ENCODE results near the gene EXD3.
A peak's percentile ranks its signal among the peaks of the same experiment; 100 is the strongest.

Gene EXD3

DNA sequence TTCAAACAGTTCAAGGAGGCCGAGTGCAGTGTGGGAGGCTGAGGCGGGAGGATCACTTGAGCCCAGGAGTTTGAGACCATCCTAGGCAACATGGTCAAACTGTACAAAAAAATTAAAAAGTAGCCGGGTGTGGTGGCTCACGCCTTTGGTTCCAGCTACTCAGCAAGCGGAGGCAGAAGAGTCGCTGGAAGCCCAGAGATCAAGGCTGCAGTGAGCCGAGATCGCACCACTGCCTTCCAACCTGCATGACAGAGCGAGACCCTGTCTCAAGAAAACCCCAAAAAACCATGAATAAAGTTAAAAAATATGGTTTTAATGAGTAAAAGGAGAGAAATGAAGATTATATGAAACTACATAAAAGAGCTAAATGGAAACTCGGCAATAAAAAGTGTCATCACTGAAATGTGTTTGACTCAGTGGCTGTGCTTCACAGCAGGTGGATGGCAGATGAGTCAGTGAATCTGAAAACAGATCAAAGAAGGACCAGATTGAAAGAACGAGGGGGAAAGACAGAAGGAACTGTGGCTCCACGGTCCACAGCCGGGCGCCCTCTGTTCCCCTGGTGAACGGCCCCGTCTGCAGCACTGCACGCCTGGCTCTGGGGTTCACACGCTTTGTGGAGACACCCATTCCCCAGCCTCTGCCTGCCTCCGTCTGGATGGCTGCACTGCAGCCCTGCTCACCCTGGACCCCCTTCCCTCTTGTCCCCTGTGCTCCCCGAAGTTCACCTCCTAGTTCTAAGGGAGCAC, 25.1 kb downstream of the EXD3 start:
- no peak overlapping the region for H3K27ac ChIP-seq
- no peak overlapping the region for H3K4me3 ChIP-seq (ENCODE audit: low read depth, low read length)
- no peaks in the 10 kb centered on the region for H3K36me3 ChIP-seq (replicated peaks)
- in situ Hi-C loops (cut with HindIII; ENCODE audit: low pct_ligation_motif_present, low sequenced_read_pairs), result no loop called here
- DNase-seq, result no peak
- TF ChIP-seq, protein P1, sequence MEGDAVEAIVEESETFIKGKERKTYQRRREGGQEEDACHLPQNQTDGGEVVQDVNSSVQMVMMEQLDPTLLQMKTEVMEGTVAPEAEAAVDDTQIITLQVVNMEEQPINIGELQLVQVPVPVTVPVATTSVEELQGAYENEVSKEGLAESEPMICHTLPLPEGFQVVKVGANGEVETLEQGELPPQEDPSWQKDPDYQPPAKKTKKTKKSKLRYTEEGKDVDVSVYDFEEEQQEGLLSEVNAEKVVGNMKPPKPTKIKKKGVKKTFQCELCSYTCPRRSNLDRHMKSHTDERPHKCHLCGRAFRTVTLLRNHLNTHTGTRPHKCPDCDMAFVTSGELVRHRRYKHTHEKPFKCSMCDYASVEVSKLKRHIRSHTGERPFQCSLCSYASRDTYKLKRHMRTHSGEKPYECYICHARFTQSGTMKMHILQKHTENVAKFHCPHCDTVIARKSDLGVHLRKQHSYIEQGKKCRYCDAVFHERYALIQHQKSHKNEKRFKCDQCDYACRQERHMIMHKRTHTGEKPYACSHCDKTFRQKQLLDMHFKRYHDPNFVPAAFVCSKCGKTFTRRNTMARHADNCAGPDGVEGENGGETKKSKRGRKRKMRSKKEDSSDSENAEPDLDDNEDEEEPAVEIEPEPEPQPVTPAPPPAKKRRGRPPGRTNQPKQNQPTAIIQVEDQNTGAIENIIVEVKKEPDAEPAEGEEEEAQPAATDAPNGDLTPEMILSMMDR (IDR thresholded peaks at IDR 0.05; ENCODE audit: low read depth, low read length, missing control alignments), result no peak
- H3K27me3 ChIP-seq (replicated peaks), result no peaks in the 10 kb centered on the region

DNA sequence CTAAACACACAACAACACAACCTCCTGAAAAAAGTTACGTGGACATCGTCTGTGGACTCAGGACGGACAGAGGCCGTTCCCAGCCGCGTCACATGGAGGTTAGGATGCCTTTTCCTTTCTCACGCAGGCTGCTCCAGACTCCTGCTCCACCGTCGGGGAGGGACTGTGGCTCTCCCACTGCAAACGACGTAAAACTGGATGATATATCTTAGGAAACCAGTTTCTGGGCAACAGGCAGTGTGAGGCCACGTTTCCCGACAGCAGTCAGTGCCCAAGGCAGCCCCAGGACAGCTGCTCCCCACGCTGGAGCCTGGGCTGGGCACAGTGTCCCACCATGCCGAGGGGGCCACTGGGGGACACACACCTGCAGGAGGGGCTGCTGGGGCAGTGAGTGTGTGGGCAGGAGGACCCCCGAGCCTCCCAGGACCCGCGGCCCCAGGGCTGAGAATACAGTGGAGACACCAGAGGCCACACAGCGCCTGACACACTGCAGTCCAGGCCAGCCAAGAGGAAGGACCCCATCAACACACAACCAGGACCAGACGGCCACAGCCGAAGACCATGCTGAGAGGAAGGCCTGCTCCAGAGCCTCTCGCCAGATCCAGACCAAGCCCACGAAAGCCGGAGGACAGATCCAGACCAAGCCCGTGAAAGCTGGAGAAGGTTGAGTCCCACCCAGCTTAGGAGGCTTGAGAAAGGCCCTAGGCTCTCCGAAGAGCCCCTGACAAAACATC, 26.2 kb downstream of the EXD3 start:
- peak overlapping the region; percentile 42 for H3K27ac ChIP-seq

DNA sequence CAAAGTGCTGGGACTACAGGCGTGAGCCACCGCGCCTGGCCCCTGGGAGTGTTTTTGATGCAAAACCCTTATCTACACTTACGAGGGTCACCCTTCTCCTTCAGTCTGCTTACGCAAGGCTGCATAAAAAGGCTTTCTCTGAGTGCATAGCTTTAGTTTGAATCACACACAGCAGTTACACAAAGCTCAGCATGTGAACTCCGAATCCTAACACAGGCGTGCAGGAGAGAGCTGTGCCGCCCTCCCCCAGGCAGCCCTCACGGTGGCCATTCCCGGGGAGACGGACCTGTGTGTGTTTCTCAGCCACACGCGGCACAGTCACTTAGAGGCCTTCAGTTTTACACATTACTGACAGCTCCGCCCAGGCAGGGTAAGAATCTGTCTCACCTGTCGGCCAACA, 26.7 kb downstream of the EXD3 start:
- Histone ChIP-seq H3K4me3 (ENCODE audit: low read depth, low read length) (no peak overlapping the region), H3K27ac (peak overlapping the region; percentile 42), H3K36me3 (replicated peaks) (no peaks in the 10 kb centered on the region), H3K27me3 (replicated peaks) (no peaks in the 10 kb centered on the region)
- TF ChIP-seq, protein P1 (IDR thresholded peaks at IDR 0.05; ENCODE audit: low read depth, low read length, missing control alignments), result no peak
- in situ Hi-C loops (cut with HindIII; ENCODE audit: low pct_ligation_motif_present, low sequenced_read_pairs), result no loop called here
- peak; percentile 96 for DNase-seq

More for the DNA sequence above, 26.2 kb downstream of the EXD3 start:
- H3K4me3 ChIP-seq (ENCODE audit: low read depth, low read length), result no peak overlapping the region
- DNase-seq, result no peak
- in situ Hi-C loops (cut with HindIII; ENCODE audit: low pct_ligation_motif_present, low sequenced_read_pairs), result no loop called here
- H3K27me3 ChIP-seq (replicated peaks), result no peaks in the 10 kb centered on the region
- TF ChIP-seq, protein P1 (IDR thresholded peaks at IDR 0.05; ENCODE audit: low read depth, low read length, missing control alignments), result no peak
- H3K36me3 ChIP-seq (replicated peaks), result no peaks in the 10 kb centered on the region

DNA sequence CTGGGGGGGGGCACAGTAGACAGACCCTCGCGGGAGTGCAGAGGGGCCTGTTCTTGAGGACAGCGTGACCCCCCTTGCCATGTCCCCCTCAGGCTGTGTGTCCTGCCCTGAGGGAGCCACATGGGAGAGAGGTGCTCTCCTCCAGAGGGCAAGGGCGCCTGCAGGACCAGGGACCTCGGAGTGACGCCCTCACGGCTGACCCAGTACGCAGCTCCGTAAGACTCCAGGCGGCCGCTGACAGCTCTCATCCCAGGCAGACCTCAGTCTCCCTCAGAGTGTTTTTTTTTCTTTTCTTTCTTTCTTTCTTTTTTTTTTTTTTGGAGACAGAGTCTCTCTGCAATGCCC, 27.3 kb downstream of the EXD3 start:
- peak overlapping the region; percentile 42 for H3K27ac ChIP-seq
- TF ChIP-seq, protein P1 (IDR thresholded peaks at IDR 0.05; ENCODE audit: low read depth, low read length, missing control alignments), result no peak
- in situ Hi-C loops (cut with HindIII; ENCODE audit: low pct_ligation_motif_present, low sequenced_read_pairs), result no loop called here
- H3K36me3 ChIP-seq (replicated peaks), result no peaks in the 10 kb centered on the region
- no peaks in the 10 kb centered on the region for H3K27me3 ChIP-seq (replicated peaks)
- no peak overlapping the region for H3K4me3 ChIP-seq (ENCODE audit: low read depth, low read length)
- no peak for DNase-seq

DNA sequence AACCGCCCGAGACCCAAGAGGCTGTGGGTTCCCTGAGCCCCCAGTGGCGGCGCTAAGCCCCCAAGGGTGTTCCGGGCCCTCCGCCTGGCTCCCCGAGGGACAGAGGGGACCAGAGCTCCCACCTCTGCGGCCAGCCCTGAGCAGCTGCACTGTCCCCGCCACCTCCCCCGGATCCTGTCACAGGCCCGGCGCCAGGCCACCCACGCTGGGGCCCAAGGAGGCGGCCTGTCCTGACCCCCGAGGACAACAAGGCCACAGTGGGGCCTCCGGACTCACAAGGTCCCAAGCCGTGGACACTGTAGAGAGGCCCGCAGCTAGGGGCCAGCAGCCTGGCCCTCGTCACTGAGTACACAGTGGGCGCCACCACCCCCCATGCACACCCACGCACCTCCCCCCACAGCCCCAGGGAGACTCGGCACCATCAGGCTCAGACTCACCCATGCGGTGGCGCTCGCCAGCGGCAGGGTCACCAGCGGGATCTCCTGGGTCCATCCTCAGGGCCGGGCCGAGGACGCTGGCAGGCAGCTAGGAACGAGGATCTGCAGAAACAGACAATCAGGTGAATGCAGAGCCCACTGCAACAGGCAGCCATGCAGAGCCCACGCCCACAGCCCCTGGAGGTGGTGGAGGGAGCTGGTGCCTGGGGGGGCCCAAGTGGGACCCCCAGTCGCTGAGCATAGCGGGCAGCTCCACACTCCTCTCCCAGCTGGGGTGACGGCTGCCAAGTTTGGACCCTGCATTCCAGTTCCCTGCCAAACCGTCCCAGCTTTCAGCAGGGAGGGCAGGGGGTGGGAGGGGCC, 27.9 kb downstream of the EXD3 start:
- Histone ChIP-seq H3K27ac (no peak overlapping the region), H3K4me3 (ENCODE audit: low read depth, low read length) (no peak overlapping the region), H3K27me3 (replicated peaks) (no peaks in the 10 kb centered on the region), H3K36me3 (replicated peaks) (no peaks in the 10 kb centered on the region)
- in situ Hi-C loops (cut with HindIII; ENCODE audit: low pct_ligation_motif_present, low sequenced_read_pairs), result no loop called here
- TF ChIP-seq, protein P1 (IDR thresholded peaks at IDR 0.05; ENCODE audit: low read depth, low read length, missing control alignments), result no peak
- DNase-seq, result no peak

Data from brain microvascular endothelial cell (primary cell).